ENCODE data around the gene ST3GAL3. TPM values are rescaled to one million over a fixed set of nuclear protein-coding genes. Genes with fewer than 3 reads are reported as not detected.

ST3GAL3 gene
- total RNA-seq, 1 donor from 2014 or later, result 25.1 TPM

DNA sequence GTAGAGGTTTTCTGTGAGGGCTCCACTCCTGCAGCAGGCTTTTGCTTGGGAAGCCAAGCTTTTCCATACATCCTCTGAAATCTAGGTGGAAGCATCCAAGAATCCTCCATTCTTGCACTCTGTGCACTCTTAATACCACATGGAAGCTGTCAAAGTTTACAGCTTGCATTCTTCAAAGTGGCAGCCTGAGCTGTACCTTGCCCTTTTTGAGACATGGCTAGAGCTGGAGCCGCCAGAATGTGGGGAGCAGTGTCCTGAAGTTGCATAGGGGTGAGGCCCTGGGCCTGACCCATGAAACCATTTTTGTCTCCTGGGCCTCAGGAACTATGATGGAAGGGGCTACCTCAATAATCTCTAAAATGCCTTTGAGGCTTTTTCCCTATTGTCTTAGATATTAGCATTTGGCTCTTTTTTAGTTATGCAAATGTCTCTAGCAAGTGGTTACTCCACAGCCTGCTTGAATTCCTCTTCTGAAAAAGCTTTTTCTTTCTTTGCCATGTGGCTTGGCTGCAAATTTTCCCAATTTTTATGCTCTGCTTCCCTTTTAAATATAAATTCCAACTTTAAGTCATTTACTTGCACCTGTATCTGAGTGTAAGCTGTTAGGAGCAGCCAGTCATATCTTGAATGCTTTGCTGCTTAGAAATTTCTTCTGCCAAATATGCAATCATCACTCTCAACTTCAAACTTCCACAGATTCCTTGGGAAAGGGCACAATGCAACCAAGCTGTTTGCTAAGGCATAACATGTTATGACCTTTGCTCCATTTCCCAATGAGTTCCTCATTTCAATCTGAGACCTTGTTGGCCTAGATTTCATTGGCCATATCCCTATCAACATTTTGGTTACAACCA lies 134.2 kb downstream of the ST3GAL3 start:
- H3K27ac ChIP-seq (ENCODE audit: low read depth, low read length), result no peak overlapping the region
- no peak overlapping the region for H3K4me3 ChIP-seq (ENCODE audit: low read length in 3 of 3)
- no peak overlapping the region for H3K9ac ChIP-seq (ENCODE audit: low read depth in 1 of 3, low read length in 3 of 3)
- peaks cover 5 to 7% (median 7%) of the 10 kb centered on the region in 3 donors for H3K4me1 ChIP-seq (ENCODE audit: control insufficient read depth in 3 of 3, insufficient read depth in 3 of 3, low read length in 3 of 3)
- no peaks in the 10 kb centered on the region for H3K9me3 ChIP-seq (ENCODE audit: control insufficient read depth in 3 of 3, low read length in 3 of 3)
- H3K27me3 ChIP-seq (ENCODE audit: control insufficient read depth in 3 of 3, insufficient read depth in 3 of 3, low read length in 3 of 3), result no peaks in the 10 kb centered on the region
- H3K36me3 ChIP-seq (ENCODE audit: control insufficient read depth in 3 of 3, insufficient read depth in 3 of 3, low read length in 3 of 3), result peaks cover 5 to 27% (median 15%) of the 10 kb centered on the region in 3 donors

- peaks cover 5 to 27% (median 15%) of the 10 kb centered on the region in 3 donors for H3K36me3 ChIP-seq (ENCODE audit: control insufficient read depth in 3 of 3, insufficient read depth in 3 of 3, low read length in 3 of 3)
- no peaks in the 10 kb centered on the region for H3K27me3 ChIP-seq (ENCODE audit: control insufficient read depth in 3 of 3, insufficient read depth in 3 of 3, low read length in 3 of 3)
- H3K9me3 ChIP-seq (ENCODE audit: control insufficient read depth in 3 of 3, low read length in 3 of 3), result no peaks in the 10 kb centered on the region
- peaks cover 4 to 7% (median 5%) of the 10 kb centered on the region in 3 donors for H3K4me1 ChIP-seq (ENCODE audit: control insufficient read depth in 3 of 3, insufficient read depth in 3 of 3, low read length in 3 of 3)
- no peak overlapping the region for H3K4me3 ChIP-seq (ENCODE audit: low read length in 3 of 3)
- H3K27ac ChIP-seq (ENCODE audit: low read depth, low read length), result no peak overlapping the region
- H3K9ac ChIP-seq (ENCODE audit: low read depth in 1 of 3, low read length in 3 of 3), result no peak overlapping the region
Measured at GRCh38 chr1:43842175-43842498, 134.8 kb downstream of the ST3GAL3 start.

- Histone ChIP-seq H3K9ac (ENCODE audit: low read depth in 1 of 3, low read length in 3 of 3) (no peak overlapping the region), H3K36me3 (ENCODE audit: control insufficient read depth in 3 of 3, insufficient read depth in 3 of 3, low read length in 3 of 3) (peaks cover 5 to 24% (median 10%) of the 10 kb centered on the region in 3 donors), H3K9me3 (ENCODE audit: control insufficient read depth in 3 of 3, low read length in 3 of 3) (no peaks in the 10 kb centered on the region), H3K27me3 (ENCODE audit: control insufficient read depth in 3 of 3, insufficient read depth in 3 of 3, low read length in 3 of 3) (no peaks in the 10 kb centered on the region), H3K4me3 (ENCODE audit: low read length in 3 of 3) (no peak overlapping the region), H3K4me1 (ENCODE audit: control insufficient read depth in 3 of 3, insufficient read depth in 3 of 3, low read length in 3 of 3) (peaks cover 0 to under 1% (median 0%) of the 10 kb centered on the region in 3 donors), H3K27ac (ENCODE audit: low read depth, low read length) (no peak overlapping the region)
Measured at GRCh38 chr1:43843684-43844083, 136.3 kb downstream of the ST3GAL3 start.

DNA sequence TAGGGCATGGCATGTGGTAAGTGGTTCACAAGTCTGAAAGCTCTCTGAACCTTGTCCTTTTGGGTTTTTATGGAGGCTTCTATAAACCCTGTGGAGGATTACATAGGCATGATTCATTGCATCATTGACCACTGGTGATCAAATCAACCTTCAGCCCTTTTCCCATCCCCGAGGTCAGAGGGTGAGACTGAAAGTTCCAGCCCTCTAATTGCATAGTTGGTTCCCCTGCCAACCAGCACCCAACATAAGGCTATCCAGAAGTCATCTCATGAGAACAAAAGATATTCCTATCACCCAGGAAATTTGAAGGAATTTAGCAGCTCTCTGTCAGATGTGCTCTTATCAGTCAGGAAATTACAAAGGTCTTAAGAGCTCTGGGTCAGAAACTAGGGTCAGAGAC lies 136.8 kb downstream of the ST3GAL3 start:
- Histone ChIP-seq H3K4me1 (ENCODE audit: control insufficient read depth in 3 of 3, insufficient read depth in 3 of 3, low read length in 3 of 3) (no peaks in the 10 kb centered on the region), H3K9ac (ENCODE audit: low read depth in 1 of 3, low read length in 3 of 3) (no peak overlapping the region), H3K9me3 (ENCODE audit: control insufficient read depth in 3 of 3, low read length in 3 of 3) (no peaks in the 10 kb centered on the region), H3K27me3 (ENCODE audit: control insufficient read depth in 3 of 3, insufficient read depth in 3 of 3, low read length in 3 of 3) (no peaks in the 10 kb centered on the region), H3K36me3 (ENCODE audit: control insufficient read depth in 3 of 3, insufficient read depth in 3 of 3, low read length in 3 of 3) (peaks cover 5 to 20% (median 6%) of the 10 kb centered on the region in 3 donors), H3K27ac (ENCODE audit: low read depth, low read length) (no peak overlapping the region), H3K4me3 (ENCODE audit: low read length in 3 of 3) (no peak overlapping the region)

DNA sequence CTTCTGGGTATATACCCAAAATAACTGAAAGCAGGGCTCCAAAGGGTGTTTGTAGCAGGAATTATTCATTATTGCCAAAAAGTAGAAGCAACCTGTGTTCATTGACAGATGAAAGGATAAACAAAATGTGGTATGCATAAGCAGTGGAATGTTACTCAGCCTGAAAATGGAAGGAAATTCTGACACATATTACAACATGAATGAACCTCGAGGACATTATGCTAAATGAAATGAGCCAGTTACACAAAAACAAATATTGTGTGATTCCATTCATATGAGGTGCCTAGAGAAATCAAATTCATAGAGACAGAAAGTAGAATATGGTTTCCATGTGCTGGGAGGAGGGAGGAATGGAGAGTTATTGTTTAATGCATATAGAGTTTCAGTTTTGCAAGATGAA lies 140.0 kb downstream of the ST3GAL3 start:
- Histone ChIP-seq H3K9me3 (ENCODE audit: control insufficient read depth in 3 of 3, low read length in 3 of 3) (no peaks in the 10 kb centered on the region), H3K4me3 (ENCODE audit: low read length in 3 of 3) (no peak overlapping the region), H3K4me1 (ENCODE audit: control insufficient read depth in 3 of 3, insufficient read depth in 3 of 3, low read length in 3 of 3) (no peaks in the 10 kb centered on the region), H3K36me3 (ENCODE audit: control insufficient read depth in 3 of 3, insufficient read depth in 3 of 3, low read length in 3 of 3) (peaks cover 2 to 9% (median 4%) of the 10 kb centered on the region in 3 donors), H3K27me3 (ENCODE audit: control insufficient read depth in 3 of 3, insufficient read depth in 3 of 3, low read length in 3 of 3) (no peaks in the 10 kb centered on the region), H3K27ac (ENCODE audit: low read depth, low read length) (no peak overlapping the region), H3K9ac (ENCODE audit: low read depth in 1 of 3, low read length in 3 of 3) (no peak overlapping the region)

DNA sequence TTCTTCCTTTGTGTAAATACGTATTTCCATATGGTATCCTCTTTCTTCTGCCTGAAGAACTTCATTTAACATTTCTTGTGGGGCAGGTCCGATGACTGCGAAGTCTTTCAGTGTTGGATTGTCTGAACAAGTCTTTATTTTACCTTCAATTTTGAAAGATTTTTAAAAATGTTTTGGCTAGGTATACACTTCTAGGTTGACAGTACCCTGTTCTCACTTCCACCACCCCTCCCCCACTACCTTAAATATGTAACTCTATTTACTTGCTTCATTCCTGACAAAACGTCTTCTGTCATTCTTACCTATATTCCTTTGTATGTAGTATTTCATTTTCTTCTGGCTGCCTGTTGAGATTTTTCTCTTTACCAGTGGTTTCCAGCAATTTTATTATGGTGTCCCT lies 140.5 kb downstream of the ST3GAL3 start:
- Histone ChIP-seq H3K9ac (ENCODE audit: low read depth in 1 of 3, low read length in 3 of 3) (no peak overlapping the region), H3K9me3 (ENCODE audit: control insufficient read depth in 3 of 3, low read length in 3 of 3) (no peaks in the 10 kb centered on the region), H3K27me3 (ENCODE audit: control insufficient read depth in 3 of 3, insufficient read depth in 3 of 3, low read length in 3 of 3) (no peaks in the 10 kb centered on the region), H3K4me1 (ENCODE audit: control insufficient read depth in 3 of 3, insufficient read depth in 3 of 3, low read length in 3 of 3) (no peaks in the 10 kb centered on the region), H3K27ac (ENCODE audit: low read depth, low read length) (no peak overlapping the region), H3K4me3 (ENCODE audit: low read length in 3 of 3) (no peak overlapping the region), H3K36me3 (ENCODE audit: control insufficient read depth in 3 of 3, insufficient read depth in 3 of 3, low read length in 3 of 3) (peaks cover 1 to 7% (median 2%) of the 10 kb centered on the region in 3 donors)

GRCh38 chr1:43849670-43850069 lies 142.3 kb downstream of the ST3GAL3 start:
- H3K9ac ChIP-seq (ENCODE audit: low read depth in 1 of 3, low read length in 3 of 3), result no peak overlapping the region
- no peak overlapping the region for H3K27ac ChIP-seq (ENCODE audit: low read depth, low read length)
- no peaks in the 10 kb centered on the region for H3K36me3 ChIP-seq (ENCODE audit: control insufficient read depth in 3 of 3, insufficient read depth in 3 of 3, low read length in 3 of 3)
- H3K4me3 ChIP-seq (ENCODE audit: low read length in 3 of 3), result no peak overlapping the region
- H3K27me3 ChIP-seq (ENCODE audit: control insufficient read depth in 3 of 3, insufficient read depth in 3 of 3, low read length in 3 of 3), result no peaks in the 10 kb centered on the region
- H3K4me1 ChIP-seq (ENCODE audit: control insufficient read depth in 3 of 3, insufficient read depth in 3 of 3, low read length in 3 of 3), result peaks cover 0 to 5% (median 0%) of the 10 kb centered on the region in 3 donors
- H3K9me3 ChIP-seq (ENCODE audit: control insufficient read depth in 3 of 3, low read length in 3 of 3), result no peaks in the 10 kb centered on the region

DNA sequence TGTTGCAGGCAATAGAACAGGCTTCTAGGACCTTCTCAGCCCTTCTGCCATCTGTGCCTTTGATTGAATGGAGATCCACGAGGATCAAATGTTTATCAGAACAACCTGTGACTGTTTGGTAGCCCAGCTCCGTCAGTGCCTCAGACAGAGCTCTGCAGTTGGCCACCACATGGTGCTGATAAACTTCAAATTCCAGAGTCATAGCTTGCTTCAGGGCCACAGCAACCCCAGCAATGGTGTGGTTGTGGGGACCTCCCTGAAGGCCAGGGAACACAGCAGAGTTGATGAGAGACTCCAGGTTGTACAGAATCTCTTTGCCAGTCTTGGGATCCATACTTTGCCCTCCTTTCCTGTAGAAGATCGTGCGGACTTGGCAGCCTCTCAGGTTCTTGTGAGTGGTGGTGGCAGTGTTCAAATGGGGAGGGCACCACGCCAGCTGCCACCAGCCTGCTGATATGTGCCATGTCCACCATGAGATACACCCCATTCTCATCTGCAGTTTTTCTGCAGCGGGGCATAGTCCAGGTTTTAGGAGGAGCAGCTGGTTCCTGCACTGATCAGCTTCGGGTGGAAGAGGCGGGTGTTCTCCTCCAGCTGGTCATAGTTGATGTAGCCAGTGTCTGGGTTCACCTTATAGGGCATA lies 143.4 kb downstream of the ST3GAL3 start:
- Histone ChIP-seq H3K27ac (ENCODE audit: low read depth, low read length) (no peak overlapping the region), H3K4me3 (ENCODE audit: low read length in 3 of 3) (no peak overlapping the region), H3K4me1 (ENCODE audit: control insufficient read depth in 3 of 3, insufficient read depth in 3 of 3, low read length in 3 of 3) (peaks cover 0 to 5% (median 0%) of the 10 kb centered on the region in 3 donors), H3K9ac (ENCODE audit: low read depth in 1 of 3, low read length in 3 of 3) (no peak overlapping the region), H3K36me3 (ENCODE audit: control insufficient read depth in 3 of 3, insufficient read depth in 3 of 3, low read length in 3 of 3) (no peaks in the 10 kb centered on the region), H3K27me3 (ENCODE audit: control insufficient read depth in 3 of 3, insufficient read depth in 3 of 3, low read length in 3 of 3) (no peaks in the 10 kb centered on the region), H3K9me3 (ENCODE audit: control insufficient read depth in 3 of 3, low read length in 3 of 3) (no peaks in the 10 kb centered on the region)

GRCh38 chr1:43851561-43852338 lies 144.4 kb downstream of the ST3GAL3 start:
- no peaks in the 10 kb centered on the region for H3K27me3 ChIP-seq (ENCODE audit: control insufficient read depth in 3 of 3, insufficient read depth in 3 of 3, low read length in 3 of 3)

More at GRCh38 chr1:43851561-43852338, 144.4 kb downstream of the ST3GAL3 start:
- no peak overlapping the region for H3K4me3 ChIP-seq (ENCODE audit: low read length in 3 of 3)
- no peak overlapping the region for H3K9ac ChIP-seq (ENCODE audit: low read depth in 1 of 3, low read length in 3 of 3)
- H3K36me3 ChIP-seq (ENCODE audit: control insufficient read depth in 3 of 3, insufficient read depth in 3 of 3, low read length in 3 of 3), result no peaks in the 10 kb centered on the region
- H3K27ac ChIP-seq (ENCODE audit: low read depth, low read length), result no peak overlapping the region
- H3K9me3 ChIP-seq (ENCODE audit: control insufficient read depth in 3 of 3, low read length in 3 of 3), result no peaks in the 10 kb centered on the region
- H3K4me1 ChIP-seq (ENCODE audit: control insufficient read depth in 3 of 3, insufficient read depth in 3 of 3, low read length in 3 of 3), result peaks cover 0 to 5% (median 0%) of the 10 kb centered on the region in 3 donors

Measured in skeletal muscle tissue (tissue), 4 donors.